Activated CD4-positive, alpha-beta T cell treated with anti-CD3 and anti-CD28 coated beads for 24 hours (primary cell): ENCODE data around the gene FAM234A.
"Not testable (repeated sequence)": the region's sequence is repeated elsewhere in the genome, so short reads cannot be mapped to it uniquely, and the experiment has no call there.

Source experiments
- DNase-seq, 2 donors: peaks; one replicate each; pipeline ENCODE4 v3.0.0-alpha.2; 2020; ENCODE audit warnings: low read depth in 2 of 2

FAM234A gene, protein sequence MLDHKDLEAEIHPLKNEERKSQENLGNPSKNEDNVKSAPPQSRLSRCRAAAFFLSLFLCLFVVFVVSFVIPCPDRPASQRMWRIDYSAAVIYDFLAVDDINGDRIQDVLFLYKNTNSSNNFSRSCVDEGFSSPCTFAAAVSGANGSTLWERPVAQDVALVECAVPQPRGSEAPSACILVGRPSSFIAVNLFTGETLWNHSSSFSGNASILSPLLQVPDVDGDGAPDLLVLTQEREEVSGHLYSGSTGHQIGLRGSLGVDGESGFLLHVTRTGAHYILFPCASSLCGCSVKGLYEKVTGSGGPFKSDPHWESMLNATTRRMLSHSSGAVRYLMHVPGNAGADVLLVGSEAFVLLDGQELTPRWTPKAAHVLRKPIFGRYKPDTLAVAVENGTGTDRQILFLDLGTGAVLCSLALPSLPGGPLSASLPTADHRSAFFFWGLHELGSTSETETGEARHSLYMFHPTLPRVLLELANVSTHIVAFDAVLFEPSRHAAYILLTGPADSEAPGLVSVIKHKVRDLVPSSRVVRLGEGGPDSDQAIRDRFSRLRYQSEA

DNA sequence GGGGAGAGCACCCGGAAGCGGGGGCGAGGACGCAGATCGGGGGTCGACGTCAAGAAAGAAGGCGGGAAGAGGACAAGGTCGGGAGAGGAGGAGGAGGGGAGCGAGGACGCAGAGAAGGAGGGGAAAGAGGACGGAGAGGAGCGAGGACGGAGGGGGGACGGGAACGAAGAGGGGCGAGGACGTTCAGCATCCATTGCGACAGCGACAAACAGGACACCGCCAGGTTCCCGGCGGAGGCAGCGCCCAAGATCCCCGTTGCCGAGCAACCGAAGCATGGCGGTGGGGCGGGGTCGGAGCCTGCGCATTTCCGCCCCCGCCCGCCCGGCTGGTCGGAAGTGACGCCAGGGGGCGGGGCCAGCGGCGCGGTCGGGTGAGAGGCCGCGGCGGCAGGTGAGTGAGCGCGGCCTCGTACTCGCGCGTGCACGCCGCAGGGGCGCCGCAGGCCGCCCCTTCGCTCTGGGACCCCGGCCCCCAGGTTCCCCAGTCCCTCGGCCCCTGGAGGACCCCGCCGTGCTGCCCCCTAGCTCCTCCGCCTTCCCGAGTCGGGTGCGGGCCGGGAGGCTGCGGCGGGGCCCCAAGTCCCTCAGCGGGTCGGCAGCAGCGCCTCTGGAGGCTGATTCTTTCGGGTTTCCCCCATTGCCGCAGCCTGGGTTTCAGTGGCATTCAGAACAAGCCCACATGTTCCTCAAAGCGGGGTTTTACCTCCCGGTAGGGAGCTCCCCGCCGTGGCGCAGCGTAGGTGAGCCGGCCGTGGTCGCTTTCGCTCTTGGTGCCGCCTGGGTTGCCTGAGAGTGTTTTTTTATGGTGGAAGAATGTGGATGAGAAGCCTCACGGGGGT is at the start of gene FAM234A:
Gene FAM234A (plus strand): TSS at position 354 of the 838 bp plus-strand sequence. CDS start 19,593 bp downstream, outside the sequence.
- peak; percentile 92 to 94 for DNase-seq

DNA sequence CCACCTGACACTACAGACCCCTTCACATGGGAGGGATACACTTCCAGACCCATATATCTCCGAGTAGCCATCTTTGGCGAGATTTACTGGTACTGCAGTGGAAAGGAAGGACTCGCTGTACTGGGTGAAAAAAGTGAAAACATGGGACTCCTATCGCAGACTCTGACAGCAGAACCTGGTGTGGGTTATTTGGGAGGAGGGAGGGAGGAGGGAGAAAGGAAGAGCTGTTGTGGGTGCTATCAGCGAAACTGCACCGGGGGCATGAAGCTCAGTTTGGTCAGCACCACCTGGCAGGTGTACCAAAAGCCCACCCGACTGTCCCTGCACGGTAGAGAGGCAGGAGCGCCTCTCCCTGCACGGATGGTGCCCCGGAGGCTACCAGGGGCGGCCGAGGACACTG is 49.4 kb upstream of the FAM234A start:
- DNase-seq, result no peak

DNA sequence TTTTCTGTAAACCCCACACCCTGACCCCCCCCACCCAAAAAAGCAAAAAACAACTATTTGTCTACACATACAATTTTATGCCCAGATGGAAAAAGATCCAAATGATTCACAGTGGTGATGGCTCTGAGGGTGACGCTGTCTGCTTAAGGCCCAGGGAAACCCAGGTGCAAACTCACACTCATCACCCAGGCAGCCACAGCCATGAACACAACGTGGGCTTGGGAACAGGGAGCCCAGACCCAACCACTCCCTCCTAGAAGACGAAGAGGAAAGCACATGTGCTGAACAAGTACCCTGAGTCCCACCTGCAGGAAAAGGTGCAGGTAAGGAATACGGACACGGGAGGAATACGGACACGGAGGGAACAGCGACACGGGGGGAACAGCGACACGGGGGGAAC is 48.9 kb upstream of the FAM234A start:
- DNase-seq, result no peak

DNA sequence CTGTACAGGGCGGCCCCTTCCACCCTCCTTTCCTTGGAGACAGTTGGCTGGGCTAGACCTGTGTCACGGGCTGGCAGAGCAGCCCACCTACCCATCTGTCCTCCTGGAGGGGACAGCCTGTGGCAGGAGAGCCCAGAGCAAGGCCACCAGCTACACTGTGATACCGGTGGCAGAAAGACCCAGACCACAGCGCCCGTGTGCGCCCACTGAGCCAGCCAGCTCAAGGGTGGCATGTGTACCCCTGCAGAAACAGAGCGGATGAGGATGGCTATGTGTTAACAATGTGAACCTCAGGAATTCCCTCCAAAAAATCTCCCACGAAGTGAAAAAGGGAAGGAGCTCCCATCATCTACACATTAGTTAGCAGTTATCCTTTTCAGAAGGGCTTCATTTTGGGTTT is 47.3 kb upstream of the FAM234A start:
- DNase-seq, result no peak

DNA sequence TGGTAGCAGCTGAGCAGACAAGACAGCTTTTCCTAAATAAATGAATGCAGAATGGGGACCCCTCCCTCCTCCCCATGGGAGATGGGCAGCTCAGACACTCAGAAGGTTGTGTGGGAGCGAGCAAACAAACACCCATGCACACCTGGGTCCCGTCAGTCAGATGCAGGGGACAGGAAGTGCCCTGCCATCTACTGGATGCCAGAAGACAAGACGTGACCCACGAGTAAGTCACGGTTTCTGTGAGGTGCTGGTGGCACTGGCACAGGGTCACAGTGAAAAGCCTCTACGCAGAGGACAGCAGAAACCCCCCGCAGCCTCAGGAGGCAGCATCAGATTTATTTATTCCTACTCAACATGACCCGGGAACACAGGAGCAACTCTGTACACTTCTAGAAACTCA is 45.9 kb upstream of the FAM234A start:
- no peak for DNase-seq

DNA sequence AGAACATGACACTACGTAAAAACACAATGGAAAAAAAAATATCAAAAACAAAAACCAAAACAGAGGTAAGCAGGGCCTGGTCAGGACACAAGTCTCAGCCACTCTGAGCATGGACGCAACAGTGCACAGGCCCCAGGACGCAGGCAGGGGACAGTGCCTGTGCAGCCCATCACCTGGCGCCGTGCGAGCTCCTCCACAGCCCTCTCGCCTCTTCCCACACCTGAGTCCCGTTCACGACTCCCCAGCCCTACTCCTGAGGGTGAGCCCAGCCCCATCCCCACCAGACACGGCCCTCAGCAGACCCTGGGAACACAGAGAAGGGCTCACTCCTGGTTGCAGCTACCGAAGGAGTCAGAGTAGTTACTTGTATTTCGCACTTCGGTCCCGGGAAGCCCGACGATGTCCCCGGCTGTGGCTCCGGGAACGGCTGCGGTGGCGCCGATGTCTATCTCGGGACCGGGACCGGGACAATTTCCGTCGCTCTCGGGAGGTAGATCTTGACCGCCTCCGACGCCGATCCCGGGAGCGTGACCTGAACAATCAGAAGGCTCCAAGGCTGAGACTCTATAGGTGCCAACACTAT is 44.9 kb upstream of the FAM234A start:
- no peak for DNase-seq

DNA sequence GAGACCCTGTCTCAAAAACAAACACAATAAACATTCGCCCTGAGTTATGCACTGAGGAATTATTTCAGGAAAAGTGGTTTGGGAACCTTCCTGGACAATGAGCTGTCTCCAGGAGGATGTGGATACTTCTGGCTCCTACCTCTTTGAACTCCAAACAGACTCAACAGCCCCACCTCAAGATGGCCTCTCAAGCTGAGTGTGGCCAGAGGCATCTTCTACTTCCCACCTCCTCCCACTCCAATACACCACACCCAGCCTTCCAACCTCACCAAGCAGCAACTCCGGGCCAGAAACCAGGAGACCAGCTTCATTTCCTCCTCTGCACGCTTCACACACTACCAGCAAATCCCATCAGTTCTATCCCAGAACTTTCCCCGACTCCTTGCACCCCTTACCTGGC is 42.8 kb upstream of the FAM234A start:
- no peak for DNase-seq

DNA sequence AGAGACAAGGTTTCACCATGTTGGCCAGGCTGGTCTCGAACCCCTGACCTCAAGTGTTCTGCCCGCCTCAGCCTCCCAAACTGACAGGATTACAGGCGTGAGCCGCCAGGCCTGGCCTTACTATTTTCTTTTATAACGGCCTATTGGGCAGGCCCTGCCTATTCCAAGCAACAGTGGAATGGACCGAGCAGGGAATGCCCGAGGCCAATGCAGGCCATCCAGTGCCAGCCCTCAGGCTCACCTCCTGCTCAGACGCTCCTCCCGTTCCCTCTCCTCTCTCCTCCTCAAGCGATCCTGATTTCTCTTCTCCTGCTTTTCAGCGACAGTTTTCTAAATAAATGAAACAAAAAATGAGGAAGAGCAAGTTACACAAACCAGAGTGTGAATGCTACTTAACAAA is 41.9 kb upstream of the FAM234A start:
- DNase-seq, result no peak

DNA sequence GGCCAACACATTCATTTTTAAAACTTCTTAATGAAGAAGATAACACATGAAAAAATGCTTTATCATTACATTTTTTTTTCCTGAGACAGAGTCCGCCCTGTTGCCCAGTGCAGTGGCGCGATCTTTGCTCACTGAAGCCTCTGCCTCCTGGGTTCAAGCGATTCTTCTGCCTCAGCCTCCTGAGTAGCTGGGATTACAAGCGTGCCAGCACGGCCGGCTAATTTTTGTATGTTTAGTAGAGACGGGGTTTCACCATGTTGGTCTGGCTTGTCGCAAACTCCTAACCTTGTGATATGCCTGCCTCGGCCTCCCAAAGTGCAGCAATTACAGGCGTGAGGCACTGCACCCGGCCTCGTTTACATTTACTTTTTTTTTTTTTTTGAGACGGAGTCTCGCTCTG is 41.2 kb upstream of the FAM234A start:
- no peak for DNase-seq

DNA sequence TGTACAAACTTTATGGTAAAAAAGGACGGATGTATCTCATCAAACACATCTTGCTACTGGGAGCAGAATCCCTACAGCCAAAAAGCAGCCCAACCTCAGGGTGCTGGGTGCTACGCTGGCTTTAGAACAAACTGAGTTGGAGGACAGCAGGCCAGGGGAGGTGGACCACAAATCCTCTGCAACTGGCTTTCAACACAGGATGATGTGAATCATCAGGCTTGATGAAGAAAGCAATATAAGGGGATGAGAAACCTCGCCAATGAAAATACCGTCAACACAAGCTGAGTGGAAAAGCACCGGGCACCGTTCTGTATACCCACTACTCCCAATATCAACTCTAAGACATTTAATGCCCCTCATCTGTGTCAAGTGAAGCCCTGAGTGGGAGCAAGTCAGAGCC is 40.1 kb upstream of the FAM234A start:
- DNase-seq, result no peak

DNA sequence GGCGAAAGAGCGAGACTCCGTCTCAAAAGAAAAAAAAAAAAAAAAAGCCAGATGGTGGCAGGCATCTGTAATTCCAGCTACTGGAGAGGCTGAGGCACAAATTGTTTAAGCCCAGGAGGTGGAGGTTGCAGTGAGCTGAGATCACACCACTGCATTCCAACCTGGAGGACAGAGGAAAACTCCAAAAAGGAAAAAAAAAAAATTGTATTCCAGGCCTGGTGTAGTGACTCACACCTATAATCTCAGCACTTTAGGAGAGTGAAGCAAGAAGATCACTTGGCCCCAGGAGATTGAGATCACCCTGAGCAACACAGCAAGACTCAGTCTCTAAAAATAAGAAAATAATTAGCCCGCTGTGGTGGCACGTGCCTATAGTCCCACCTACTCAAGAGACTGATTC is 34.2 kb upstream of the FAM234A start:
- DNase-seq, result no peak

DNA sequence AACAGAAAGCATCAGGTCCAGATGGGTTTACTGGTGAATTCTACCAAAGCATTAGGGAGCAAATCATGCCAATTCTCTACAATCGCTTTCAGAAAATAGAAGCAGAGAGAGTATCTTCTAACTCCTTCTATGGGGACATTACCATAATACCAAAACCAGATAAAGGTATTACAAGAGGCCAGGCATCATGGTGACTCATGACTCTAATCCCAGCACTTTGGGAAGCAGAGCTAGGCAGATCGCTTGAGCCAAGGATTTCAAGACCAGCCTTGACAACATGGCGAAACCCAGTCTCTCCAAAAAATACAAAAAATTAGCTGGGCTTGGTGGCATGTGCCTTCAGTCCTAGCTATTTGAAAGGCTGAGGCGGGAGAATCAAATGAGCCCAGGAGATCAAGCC is 31.4 kb upstream of the FAM234A start:
- no peak for DNase-seq

DNA sequence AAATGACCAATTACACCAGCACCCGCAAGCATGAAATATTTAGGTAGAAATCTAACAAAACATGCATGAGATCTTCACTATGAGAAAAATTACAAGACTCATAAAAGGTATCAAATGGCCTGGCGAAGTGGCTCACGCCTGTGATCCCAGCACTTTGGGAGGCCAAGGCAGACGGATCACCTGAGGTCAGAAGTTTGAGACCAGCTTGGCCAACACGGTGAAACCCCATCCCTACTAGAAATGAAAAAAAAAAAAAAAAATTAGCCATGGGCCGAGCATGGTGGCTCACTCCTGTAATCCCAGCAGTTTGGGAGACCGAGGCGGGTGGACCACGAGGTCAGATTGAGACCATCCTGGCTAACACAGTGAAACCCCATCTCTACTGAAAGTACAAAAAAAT is 30.6 kb upstream of the FAM234A start:
- not testable (repeated sequence) for DNase-seq

DNA sequence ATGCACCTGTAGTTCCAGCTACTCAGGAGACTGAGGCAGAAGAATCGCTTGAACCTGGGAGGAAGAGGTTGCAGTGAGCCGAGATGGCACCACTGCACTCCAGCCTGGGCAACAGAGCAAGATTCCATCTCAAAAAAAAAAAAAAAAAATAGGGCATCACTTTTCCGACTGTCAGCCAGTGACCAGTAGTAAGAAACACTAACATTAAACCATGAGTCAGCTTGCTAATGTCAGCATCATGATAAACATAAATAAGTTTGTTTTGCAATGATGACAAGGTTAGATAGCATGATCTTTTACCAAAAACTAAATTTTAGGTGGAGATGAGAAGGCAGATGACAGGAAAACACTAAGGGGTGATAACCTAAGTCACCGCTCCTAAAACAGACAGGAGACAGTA is 25.3 kb upstream of the FAM234A start:
- not testable (repeated sequence) for DNase-seq

DNA sequence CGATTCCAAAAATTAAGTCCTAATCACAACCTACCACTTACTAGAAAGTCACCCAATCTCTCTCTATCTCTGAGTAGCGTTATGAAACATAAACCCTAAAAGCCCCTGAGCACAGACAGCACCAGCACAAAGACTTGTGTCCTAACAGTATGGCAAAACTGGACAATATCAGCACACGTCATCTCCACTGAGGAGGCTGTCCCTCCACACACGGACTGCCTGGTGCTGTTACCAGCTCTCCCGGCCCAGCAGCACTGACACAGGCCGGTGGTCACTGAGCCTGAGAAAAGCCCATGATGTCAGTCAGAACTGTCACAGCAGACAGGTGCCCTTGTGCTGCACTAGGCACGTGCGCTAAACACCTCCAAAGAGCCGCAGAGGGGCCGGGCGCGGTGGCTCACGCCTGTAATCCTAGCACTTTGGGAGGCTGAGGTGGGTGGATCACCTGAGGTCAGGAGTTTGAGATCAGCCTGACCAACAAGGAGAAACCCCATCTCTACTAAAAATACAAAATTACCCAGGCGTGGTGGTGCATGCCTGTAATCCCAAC is 22.9 kb upstream of the FAM234A start:
- DNase-seq, result not testable (repeated sequence)

DNA sequence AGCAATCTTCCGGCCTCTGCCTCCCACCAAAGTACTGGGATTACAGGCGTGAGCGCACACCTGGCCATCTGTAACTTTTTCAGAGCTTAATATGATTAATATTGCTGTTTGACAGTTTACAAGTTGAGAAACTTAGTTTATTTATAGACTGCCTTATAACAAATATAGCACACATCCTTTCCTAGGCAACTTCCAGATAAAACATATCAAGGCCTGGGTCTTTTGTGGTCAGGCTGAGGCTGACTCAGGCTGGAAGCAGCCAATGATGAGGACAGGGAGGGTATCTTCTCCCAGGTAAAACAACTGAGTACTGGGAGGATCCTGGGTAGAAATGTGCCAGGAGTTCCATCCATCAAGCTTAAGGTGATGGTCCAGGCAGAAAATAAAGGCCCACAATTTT is 21.6 kb upstream of the FAM234A start:
- DNase-seq, result no peak

DNA sequence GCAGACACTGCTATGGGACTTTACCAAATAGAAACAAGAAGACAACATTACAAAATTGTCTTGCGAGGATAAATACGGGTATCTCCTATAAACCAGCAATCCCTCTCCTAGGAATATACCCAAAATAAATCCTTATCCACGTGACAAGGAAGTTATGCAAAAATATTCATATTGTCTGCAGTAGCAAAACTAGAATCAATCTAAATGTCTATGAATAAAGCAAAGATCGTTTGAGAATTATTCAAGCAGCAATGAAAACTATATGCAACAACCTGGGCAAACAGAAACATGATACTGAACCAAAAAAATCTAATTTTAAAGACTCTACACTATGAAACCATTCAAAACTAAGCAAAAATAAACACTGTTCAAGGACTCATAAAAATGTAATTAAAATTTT is 14.6 kb upstream of the FAM234A start:
- DNase-seq, result no peak

DNA sequence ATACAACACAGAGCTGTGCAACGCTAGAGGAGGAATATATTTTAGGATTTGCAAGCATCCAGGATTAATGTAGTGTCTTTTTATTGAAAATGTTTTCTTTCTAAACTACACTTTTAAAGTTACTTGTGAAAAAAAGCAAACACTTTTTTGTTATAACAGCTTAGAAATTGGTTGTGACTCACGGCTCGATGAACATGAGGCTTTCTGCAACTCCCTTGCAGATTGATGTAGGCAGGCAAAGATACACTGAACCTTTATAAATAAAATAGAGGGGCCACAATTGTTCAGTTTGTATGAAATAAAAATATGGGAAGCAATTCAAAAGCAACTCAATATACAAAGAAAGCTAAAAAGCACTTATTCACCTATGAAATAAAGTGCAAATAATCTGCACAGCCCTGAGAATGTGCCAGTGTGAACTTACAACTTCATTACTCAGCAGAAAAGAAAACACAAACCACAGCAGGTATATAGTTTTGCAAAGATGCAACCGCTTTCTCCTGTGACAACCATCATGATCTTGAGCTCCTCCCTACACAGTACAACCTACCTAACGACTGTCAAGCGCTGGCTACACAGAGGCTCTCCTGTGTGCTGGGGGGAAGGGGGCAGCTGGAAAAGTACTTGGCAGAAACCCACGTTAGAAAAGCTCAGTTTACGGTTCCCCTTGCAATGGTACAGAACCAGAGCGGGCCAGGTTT is 6.3 kb upstream of the FAM234A start:
- DNase-seq, result no peak

DNA sequence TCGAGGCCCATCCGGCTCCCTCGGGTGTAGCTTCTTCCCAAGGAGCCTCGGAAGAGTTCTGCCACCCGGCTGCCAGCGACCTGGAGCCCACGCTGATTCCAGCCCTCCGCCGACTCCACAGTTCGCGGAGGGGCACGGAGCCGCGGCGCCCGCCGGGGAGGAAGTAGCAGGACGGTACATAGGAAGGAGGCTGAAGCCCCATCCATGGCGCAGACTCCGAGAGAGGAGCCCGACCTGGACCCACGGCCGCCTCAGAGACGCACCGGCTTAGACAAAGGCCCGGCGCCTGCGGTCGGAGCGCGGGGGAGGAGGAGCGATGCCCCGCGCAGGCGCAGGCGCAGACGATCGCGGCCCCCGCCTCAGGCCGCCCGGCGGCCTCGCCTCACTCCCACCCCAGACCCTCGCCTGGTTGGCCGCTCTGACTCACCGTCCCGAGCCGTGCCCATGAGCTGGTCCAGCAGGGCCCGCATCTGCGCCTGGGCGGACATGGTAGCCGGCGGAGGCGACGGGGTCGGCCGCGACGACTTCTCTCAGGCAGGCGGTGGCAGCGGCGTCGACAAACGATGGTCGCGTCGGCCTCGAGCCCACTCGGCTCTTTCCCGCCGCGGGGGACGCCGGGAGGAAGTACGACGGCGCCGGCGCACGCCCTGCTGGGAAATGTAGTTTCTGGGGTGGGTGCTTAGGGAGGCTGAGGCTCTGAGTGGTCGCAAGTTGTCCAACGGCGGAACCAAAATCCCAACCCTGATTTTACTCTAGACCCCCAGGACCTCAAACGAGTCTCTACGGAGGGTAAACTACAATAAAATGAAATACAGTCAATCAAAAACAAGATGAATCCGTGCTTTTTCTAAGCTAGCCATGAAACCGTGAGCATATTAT is 5.5 kb upstream of the FAM234A start, which contains the start of gene LUC7L:
Gene LUC7L (minus strand): TSS at position 598 of the 879 bp plus-strand sequence. CDS start 110 bp downstream, at position 488.
- peak; percentile 79 to 80 for DNase-seq

DNA sequence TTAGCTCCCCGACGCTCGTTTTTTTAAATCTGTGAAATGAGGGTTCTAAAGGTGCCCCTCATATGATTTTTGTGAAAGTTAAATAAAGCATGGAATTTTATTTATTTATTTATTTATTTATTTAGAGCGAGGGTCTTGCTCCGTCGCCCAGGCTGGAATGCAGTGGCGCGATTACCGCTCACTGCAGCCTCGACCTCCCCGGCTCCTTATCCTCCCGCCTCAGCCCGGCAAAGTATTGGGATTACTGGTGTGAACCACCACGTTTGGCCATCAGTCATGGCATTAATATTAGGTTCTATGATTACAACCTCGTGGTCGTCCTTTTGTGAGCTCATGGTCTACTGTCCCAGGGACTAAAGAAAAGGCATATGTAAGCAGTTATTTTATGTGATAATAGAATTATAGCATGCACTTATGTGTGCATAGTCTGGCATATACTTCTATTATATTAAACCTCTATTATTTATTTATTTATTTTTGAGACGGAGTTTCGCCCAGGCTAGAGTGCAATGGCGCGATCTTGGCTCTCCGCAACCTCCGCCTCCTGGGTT is 4.8 kb upstream of the FAM234A start:
- DNase-seq, result no peak
